Keratinocyte (primary cell): ENCODE data around the gene POMT2.

Source experiments
- EZH2 ChIP-seq: IDR thresholded peaks from one replicate; pipeline ENCODE4 v1.6.1; 2012; ENCODE audit warnings: inconsistent platforms, mild to moderate bottlenecking, low read length, moderate library complexity
- TF ChIP-seq, protein P1 (sequence below), 3 experiments: IDR thresholded peaks in 1 of 3; conservative IDR thresholded peaks in 1 of 3; optimal IDR thresholded peaks in 1 of 3; 2 replicates in 2 of 3; 3 replicates in 1 of 3; pipeline versions ENCODE3 to v1.5.1; 2011; ENCODE audit warnings: low read length in 3 of 3, mild to moderate bottlenecking in 3 of 3, moderate library complexity in 2 of 3, control low read depth in 1 of 3, inconsistent platforms in 1 of 3; ENCODE audit not compliant: insufficient read depth in 2 of 3; ENCODE audit errors: extremely low read depth in 1 of 3

DNA sequence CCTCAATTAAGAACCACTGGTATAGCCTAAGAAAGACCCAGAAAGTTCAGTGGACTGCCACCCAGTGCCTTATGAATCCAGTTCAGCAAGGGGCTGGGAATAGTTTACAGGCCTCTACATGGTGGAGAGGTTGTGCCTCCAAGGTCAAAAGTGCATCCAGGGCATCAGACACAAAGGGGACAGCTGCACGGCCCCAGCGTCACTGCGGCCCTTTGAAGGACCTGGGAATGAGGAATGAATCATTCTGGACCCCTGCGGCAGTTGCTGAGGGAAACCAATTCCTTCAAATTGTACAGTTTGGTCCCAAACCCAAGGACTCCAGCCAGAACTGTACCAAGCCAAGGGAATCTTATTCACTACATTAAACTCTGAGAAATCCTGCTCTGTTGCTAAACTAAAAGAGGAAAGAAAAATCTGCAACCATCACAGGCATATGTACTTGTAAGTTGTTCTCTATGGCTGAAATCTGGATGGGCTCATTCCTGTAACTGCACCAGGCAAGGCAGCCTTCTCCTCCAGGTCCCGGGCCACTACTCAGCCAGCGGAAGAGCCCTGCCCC lies 38.8 kb downstream of the POMT2 start:
- TF ChIP-seq, protein P1, sequence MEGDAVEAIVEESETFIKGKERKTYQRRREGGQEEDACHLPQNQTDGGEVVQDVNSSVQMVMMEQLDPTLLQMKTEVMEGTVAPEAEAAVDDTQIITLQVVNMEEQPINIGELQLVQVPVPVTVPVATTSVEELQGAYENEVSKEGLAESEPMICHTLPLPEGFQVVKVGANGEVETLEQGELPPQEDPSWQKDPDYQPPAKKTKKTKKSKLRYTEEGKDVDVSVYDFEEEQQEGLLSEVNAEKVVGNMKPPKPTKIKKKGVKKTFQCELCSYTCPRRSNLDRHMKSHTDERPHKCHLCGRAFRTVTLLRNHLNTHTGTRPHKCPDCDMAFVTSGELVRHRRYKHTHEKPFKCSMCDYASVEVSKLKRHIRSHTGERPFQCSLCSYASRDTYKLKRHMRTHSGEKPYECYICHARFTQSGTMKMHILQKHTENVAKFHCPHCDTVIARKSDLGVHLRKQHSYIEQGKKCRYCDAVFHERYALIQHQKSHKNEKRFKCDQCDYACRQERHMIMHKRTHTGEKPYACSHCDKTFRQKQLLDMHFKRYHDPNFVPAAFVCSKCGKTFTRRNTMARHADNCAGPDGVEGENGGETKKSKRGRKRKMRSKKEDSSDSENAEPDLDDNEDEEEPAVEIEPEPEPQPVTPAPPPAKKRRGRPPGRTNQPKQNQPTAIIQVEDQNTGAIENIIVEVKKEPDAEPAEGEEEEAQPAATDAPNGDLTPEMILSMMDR (optimal IDR thresholded peaks at IDR 0.05 in 1 of 3, IDR thresholded peaks at IDR 0.05 in 1 of 3, conservative IDR thresholded peaks at IDR 0.05 in 1 of 3; ENCODE audit: extremely low read depth in 1 of 3, insufficient read depth in 2 of 3, low read length in 3 of 3): no peak
- no peak for TF ChIP-seq EZH2
